ENCODE measurements around the gene ZBTB7B. TPM values are rescaled to one million over a fixed set of nuclear protein-coding genes. Genes with fewer than 3 reads are reported as not detected.

ZBTB7B gene
- total RNA-seq, 1 experiment from 2014 or later = 38.3 TPM

DNA sequence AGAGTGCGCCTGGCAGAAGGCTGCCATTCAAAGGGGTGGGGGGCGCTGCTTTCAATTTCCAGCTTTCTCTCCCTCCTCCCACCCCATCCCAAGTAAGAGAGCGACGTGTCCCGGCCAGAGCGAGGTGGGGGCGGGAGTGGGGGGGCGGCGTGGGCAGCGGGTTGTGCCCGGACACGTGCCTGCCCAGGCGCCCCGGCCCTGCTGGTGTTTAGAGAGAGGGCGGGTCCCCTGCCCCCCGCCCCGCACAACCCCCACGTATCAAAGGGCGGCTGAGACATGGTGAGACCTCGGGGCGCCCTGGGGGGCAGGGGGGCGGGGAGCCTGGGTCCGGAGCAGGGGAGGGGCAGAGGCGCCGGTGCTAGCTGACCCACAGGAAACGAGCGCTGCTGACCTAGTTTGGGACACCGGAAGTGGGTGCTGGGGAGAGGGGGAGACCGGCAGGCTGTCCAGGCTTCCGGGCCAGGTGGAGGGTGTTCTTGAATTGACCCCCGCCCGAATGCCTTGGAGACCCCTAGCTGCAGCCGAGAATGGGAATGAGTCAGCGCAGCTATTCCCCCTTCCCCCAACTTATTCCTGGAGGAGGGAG, 1.3 kb downstream of the ZBTB7B start:
- Histone ChIP-seq H3K23ac (ENCODE audit: insufficient read length, low read depth, low read length) (no peak overlapping the region), H3K79me2 (ENCODE audit: insufficient read depth, low read length) (no peaks in the 10 kb centered on the region; the same call in 1 of the 2 replicates), H3K79me1 (ENCODE audit: insufficient read depth, low read depth, low read length, poor library complexity, severe bottlenecking) (no peaks in the 10 kb centered on the region), H4K20me1 (ENCODE audit: control insufficient read depth, insufficient read depth, insufficient read length) (no peaks in the 10 kb centered on the region), H2BK5ac (ENCODE audit: insufficient read length, low read length) (no peak overlapping the region), H3K4me1 (ENCODE audit: insufficient read depth, low read length) (peaks cover 5% of the 10 kb centered on the region; the same call in 1 of the 2 replicates), H2BK20ac (ENCODE audit: low read depth, low read length, poor library complexity, severe bottlenecking) (no peak overlapping the region), H2AK5ac (ENCODE audit: insufficient read length, low read length) (no peak overlapping the region), H2BK120ac (ENCODE audit: low read depth, low read length, poor library complexity, severe bottlenecking) (no peak overlapping the region), H4K91ac (ENCODE audit: insufficient read length, low read depth, low read length) (no peak overlapping the region), H4K5ac (ENCODE audit: insufficient read length, low read depth, low read length) (no peak overlapping the region), H2BK12ac (ENCODE audit: insufficient read length, low read depth, low read length) (no peak overlapping the region), H4K8ac (replicated peaks; ENCODE audit: insufficient read length, low read depth, low read length) (no peak overlapping the region), H3K9ac (ENCODE audit: extremely low read depth, insufficient read length, low read length) (peak overlapping the region; percentile 27), H3K4ac (ENCODE audit: low read depth, low read length) (no peak overlapping the region), H3K4me2 (ENCODE audit: insufficient read depth, insufficient read length, low read length) (peak overlapping the region; percentile 74), H3K14ac (ENCODE audit: insufficient read depth, low read length) (no peak overlapping the region; the same call in 1 of the 2 replicates), H3K27me3 (ENCODE audit: insufficient read depth, low read length) (no peaks in the 10 kb centered on the region), H3K56ac (ENCODE audit: insufficient read length, low read depth, low read length) (no peak overlapping the region), H3T11ph (ENCODE audit: low read length) (no peak overlapping the region), H3K23me2 (ENCODE audit: insufficient read length, low read depth, low read length, poor library complexity, severe bottlenecking) (peaks cover 26% of the 10 kb centered on the region), H2BK15ac (ENCODE audit: low read depth, low read length) (no peak overlapping the region), H3K27ac (ENCODE audit: insufficient read length, low read depth, low read length) (no peak overlapping the region), H3K9me3 (ENCODE audit: control insufficient read depth, low read depth, low read length) (no peaks in the 10 kb centered on the region), H2AFZ (ENCODE audit: low read length) (no peak overlapping the region), H3K18ac (ENCODE audit: insufficient read length, low read depth, low read length) (no peak overlapping the region)
- peak; percentile 76 for DNase-seq
- no CpG with 5 or more reads among the region's 34 CpGs for WGBS (ENCODE audit: extremely low coverage, insufficient read length, low lambda C conversion rate)
- peak overlapping the region; percentile 93 to 97 for H3K4me3 Mint-ChIP-seq
- no peaks in the 10 kb centered on the region; a peak in 2 of 7 replicates for H3K36me3 Mint-ChIP-seq (ENCODE audit: insufficient read depth in 1 of 3, low read depth in 3 of 3)
- peaks cover 36 to 42% of the 10 kb centered on the region in 2 experiments for H3K4me1 Mint-ChIP-seq
- peaks cover 0 to 2% of the 10 kb centered on the region in 2 experiments; a peak in 2 of 5 replicates for H3K9me3 Mint-ChIP-seq
- TF ChIP-seq, protein P1, sequence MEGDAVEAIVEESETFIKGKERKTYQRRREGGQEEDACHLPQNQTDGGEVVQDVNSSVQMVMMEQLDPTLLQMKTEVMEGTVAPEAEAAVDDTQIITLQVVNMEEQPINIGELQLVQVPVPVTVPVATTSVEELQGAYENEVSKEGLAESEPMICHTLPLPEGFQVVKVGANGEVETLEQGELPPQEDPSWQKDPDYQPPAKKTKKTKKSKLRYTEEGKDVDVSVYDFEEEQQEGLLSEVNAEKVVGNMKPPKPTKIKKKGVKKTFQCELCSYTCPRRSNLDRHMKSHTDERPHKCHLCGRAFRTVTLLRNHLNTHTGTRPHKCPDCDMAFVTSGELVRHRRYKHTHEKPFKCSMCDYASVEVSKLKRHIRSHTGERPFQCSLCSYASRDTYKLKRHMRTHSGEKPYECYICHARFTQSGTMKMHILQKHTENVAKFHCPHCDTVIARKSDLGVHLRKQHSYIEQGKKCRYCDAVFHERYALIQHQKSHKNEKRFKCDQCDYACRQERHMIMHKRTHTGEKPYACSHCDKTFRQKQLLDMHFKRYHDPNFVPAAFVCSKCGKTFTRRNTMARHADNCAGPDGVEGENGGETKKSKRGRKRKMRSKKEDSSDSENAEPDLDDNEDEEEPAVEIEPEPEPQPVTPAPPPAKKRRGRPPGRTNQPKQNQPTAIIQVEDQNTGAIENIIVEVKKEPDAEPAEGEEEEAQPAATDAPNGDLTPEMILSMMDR (conservative IDR thresholded peaks at IDR 0.05) = no peak
- H3K27ac Mint-ChIP-seq = peak overlapping the region; percentile 92 to 95 (median 93); a peak in 6 of 7 replicates
- H3K27me3 Mint-ChIP-seq (ENCODE audit: low read depth) = no peaks in the 10 kb centered on the region
